GM19452 (cell line): ENCODE data around the gene PDE9A.

Source experiments
- ATAC-seq: cut with Tn5 transposase; IDR thresholded peaks from one replicate; pipeline ENCODE4 v1.9.1; 2021; ENCODE audit not compliant: unreplicated experiment

Gene PDE9A

GRCh38 chr21:42734323-42734971 is 81.0 kb downstream of the PDE9A start:
- ATAC-seq = no peak

- no peak for ATAC-seq
These were observed 81.6 kb downstream of the PDE9A start for GRCh38 chr21:42735061-42735460.

- ATAC-seq = no peak
These were observed 82.5 kb downstream of the PDE9A start for GRCh38 chr21:42735944-42736343.

- ATAC-seq = no peak
These were observed 83.4 kb downstream of the PDE9A start for GRCh38 chr21:42736646-42737350.

- ATAC-seq = no peak
These were observed 84.7 kb downstream of the PDE9A start for GRCh38 chr21:42737951-42738590.

GRCh38 chr21:42739061-42739931 is 85.9 kb downstream of the PDE9A start:
- no peak for ATAC-seq

- no peak for ATAC-seq
These were observed 87.0 kb downstream of the PDE9A start for GRCh38 chr21:42740405-42740909.

GRCh38 chr21:42741066-42741465 is 87.6 kb downstream of the PDE9A start:
- ATAC-seq = no peak

GRCh38 chr21:42744520-42745445 is 91.4 kb downstream of the PDE9A start:
- ATAC-seq = no peak

GRCh38 chr21:42745511-42746239 is 92.3 kb downstream of the PDE9A start:
- no peak for ATAC-seq

GRCh38 chr21:42746240-42746592 is 92.8 kb downstream of the PDE9A start:
- no peak for ATAC-seq

- ATAC-seq = no peak
These were observed 93.3 kb downstream of the PDE9A start for GRCh38 chr21:42746593-42747275.

GRCh38 chr21:42747276-42747701 is 93.9 kb downstream of the PDE9A start:
- ATAC-seq = no peak

- no peak for ATAC-seq
These were observed 94.4 kb downstream of the PDE9A start for GRCh38 chr21:42747746-42748351.

GRCh38 chr21:42748620-42749176 is 95.3 kb downstream of the PDE9A start:
- no peak for ATAC-seq

- ATAC-seq = no peak
These were observed 97.5 kb downstream of the PDE9A start for GRCh38 chr21:42750737-42751530.

GRCh38 chr21:42751866-42752265 is 98.4 kb downstream of the PDE9A start:
- no peak for ATAC-seq
